HAP-1 (cell line): ENCODE data around the gene HABP2.

Experiments used
- DNase-seq, 2 experiments: peaks; one replicate each; pipeline ENCODE4 v3.0.0-alpha.2; 2016 to 2020; ENCODE audit warnings: low spot score in 2 of 2
- H3K27me3 ChIP-seq: fragments of 250-450 bp; sonication (Bioruptor Pico); 2 replicates; pipeline ENCODE4 v1.5.1; 2020; ENCODE audit warnings: low read depth, mild to moderate bottlenecking, moderate library complexity
- H3K36me3 ChIP-seq: fragments of 250-450 bp; sonication (Bioruptor Pico); replicated peaks from 2 replicates; pipeline ENCODE4 v1.5.1; 2020; ENCODE audit warnings: mild to moderate bottlenecking
- H3K4me1 ChIP-seq: fragments of 250-450 bp; sonication (Bioruptor Pico); 2 replicates; pipeline ENCODE4 v1.5.1; 2020; ENCODE audit warnings: mild to moderate bottlenecking
- H3K4me3 ChIP-seq: fragments of 250-450 bp; sonication (Bioruptor Pico); 2 replicates; pipeline ENCODE4 v1.5.1; 2020; ENCODE audit warnings: mild to moderate bottlenecking, moderate library complexity
- H3K9me3 ChIP-seq: fragments of 250-450 bp; sonication (Bioruptor Pico); 2 replicates; pipeline ENCODE4 v1.5.1; 2020; ENCODE audit warnings: mild to moderate bottlenecking, moderate library complexity
- in situ Hi-C: fragments of 300-500 bp; cut with MboI; formaldehyde crosslinking; loops from 3 replicates; pipeline ENCODE4 v1.14.3; 2020; ENCODE audit warnings: low sequenced_read_pairs, inconsistent platforms, mixed read lengths

The HABP2 gene

DNA sequence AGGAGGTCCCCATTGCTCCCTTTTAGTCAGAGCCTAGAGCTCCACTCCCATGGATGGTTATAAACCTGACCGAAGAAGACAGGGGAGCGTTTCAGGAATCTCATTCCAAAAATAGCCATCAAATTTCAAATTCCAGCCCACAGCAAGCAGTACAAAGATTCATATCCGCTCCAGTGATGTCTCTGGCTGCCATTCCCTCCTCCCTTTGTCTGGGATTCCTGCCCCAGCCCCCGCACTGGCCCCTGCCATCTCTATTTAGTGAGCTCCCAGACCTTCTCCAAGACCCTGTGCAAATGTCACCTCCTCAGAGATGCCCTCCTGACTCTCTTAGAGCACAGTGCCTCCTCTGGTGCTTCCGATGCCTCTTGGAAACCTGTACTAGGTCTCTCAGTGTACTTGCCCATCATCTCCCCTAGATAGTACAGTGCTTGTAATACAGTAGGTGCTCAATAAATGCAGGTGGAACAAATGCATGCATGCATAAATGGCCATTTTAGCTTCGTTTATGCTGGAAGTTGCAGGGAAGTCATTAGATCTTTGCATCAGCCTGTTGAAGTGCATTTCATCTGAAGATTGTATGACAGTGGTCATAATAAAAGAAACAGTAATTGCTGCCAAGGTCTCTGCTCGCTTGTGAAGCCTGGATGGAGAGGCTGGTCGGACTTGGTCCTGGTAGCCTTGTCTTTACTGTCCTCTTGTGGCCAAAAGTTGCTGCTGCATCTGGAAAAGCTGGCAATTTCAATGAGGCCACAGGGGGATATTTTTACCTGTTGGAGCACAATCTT lies 32.0 kb upstream of the HABP2 start:
- no peaks in the 10 kb centered on the region for H3K36me3 ChIP-seq
- H3K4me3 ChIP-seq = no peak overlapping the region
- DNase-seq = peak; percentile 52 to 72
- in situ Hi-C loops = no loop called here
- no peaks in the 10 kb centered on the region for H3K4me1 ChIP-seq
- H3K27me3 ChIP-seq = peaks cover 4% of the 10 kb centered on the region; the same call in 1 of the 2 replicates
- H3K9me3 ChIP-seq = no peaks in the 10 kb centered on the region

DNA sequence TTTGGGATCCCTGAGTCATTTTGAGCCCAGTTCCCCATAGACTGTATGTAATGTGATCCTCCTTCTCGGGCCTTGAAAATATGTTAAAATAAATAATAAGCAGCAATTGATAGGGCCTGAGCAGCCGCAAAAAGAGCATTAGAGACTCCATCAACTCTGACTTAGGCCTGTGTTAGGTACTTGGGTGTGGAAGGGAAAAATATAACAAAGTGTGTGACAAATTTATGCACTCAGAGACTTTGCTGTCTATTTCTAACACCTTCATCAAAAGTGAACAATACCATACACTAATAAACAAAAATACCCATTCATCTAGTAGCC lies 31.4 kb upstream of the HABP2 start:
- Histone ChIP-seq H3K4me3 (no peak overlapping the region), H3K9me3 (no peaks in the 10 kb centered on the region), H3K36me3 (no peaks in the 10 kb centered on the region), H3K27me3 (peaks cover 4% of the 10 kb centered on the region; the same call in 1 of the 2 replicates), H3K4me1 (no peaks in the 10 kb centered on the region)
- in situ Hi-C loops = no loop called here
- DNase-seq = no peak

DNA sequence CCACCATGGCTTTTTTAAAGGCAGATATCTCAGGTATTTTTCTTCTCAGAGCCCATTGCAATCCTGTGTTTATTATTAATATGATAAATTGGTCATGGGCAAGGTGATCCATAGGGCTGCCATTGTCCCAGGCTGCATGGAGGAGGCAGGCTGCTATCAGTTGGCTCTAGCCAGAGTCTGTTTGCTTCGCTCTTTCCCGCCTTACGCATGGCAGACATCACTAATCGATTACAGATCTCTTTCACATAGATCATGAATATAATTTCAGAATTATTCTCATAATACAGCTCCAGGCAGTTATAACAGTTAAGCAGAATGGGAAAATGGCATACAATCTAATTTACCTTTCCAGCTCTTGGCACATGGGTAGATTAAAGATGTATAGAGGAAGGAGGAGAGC lies 30.4 kb upstream of the HABP2 start:
- DNase-seq = no peak
- Histone ChIP-seq H3K4me1 (no peaks in the 10 kb centered on the region), H3K4me3 (no peak overlapping the region), H3K27me3 (peaks cover 4% of the 10 kb centered on the region; the same call in 1 of the 2 replicates), H3K9me3 (no peaks in the 10 kb centered on the region), H3K36me3 (no peaks in the 10 kb centered on the region)
- in situ Hi-C loops = no loop called here

DNA sequence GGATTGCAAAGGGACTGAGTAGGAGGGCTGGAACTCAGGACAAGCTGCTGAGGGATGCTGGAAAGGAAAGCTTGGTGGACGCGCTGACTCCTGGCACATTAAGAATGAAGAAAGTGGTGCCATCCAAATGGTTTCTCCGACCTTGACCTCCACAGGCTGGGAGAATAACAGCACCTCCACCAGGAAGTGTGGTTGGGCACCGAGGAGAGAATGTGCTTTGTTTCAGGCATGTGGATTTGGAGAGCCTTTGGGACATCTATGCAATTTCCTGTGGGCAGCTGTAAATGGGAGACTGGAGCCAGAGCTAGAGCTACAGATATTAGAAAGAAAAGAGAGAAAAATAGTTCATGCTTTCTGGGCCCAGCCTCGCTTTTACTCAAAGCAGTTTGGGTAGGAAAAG lies 29.8 kb upstream of the HABP2 start:
- no peaks in the 10 kb centered on the region for H3K4me1 ChIP-seq
- DNase-seq = no peak
- H3K4me3 ChIP-seq = no peak overlapping the region
- H3K27me3 ChIP-seq = peaks cover 4% of the 10 kb centered on the region; the same call in 1 of the 2 replicates
- H3K36me3 ChIP-seq = no peaks in the 10 kb centered on the region
- no peaks in the 10 kb centered on the region for H3K9me3 ChIP-seq
- in situ Hi-C loops = no loop called here

DNA sequence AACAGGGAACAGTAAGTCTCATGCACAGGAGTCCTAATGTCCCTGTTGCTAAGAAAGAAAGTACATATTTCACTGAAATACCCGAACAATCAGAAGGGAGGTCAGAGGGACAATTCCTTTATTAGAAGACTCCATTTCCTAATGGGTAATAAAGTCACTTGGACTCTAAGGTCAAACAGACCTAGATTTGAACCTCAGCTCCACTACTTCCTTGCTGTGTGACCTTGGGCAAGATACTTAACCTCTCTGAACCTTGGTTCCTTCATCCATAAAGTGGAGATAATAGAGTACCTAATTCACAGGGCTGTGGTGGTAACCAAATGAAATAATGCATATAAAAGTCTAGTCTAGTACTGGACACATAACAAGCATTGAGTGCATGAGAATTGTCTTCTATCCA lies 29.2 kb upstream of the HABP2 start:
- DNase-seq = no peak
- Histone ChIP-seq H3K36me3 (no peaks in the 10 kb centered on the region), H3K4me1 (no peaks in the 10 kb centered on the region), H3K27me3 (peaks cover 4% of the 10 kb centered on the region; the same call in 1 of the 2 replicates), H3K9me3 (no peaks in the 10 kb centered on the region), H3K4me3 (no peak overlapping the region)
- in situ Hi-C loops = no loop called here

DNA sequence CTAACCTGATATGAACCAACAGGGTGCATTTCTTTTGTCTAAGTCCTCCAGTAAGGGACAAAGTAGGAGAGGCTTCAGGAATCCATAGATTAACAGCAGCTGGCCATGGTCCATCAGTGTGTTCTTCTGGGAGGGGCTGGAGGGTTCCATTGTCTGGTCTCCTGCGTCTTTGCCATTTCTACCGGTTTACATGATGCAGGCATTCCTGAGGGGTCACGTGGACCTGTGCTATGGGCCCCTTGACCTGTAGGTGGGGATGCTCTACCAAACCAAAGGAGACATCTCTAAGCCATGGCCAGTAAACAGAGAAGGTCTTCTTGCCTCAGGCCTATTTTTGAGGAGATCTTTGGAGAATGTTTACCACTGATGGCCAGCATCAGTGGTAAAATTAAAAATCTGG lies 28.7 kb upstream of the HABP2 start:
- Histone ChIP-seq H3K9me3 (no peaks in the 10 kb centered on the region), H3K4me1 (no peaks in the 10 kb centered on the region), H3K36me3 (no peaks in the 10 kb centered on the region), H3K27me3 (peaks cover 4% of the 10 kb centered on the region; the same call in 1 of the 2 replicates), H3K4me3 (no peak overlapping the region)
- DNase-seq = peak in 1 of 2 experiments; percentile 20
- in situ Hi-C loops = no loop called here

DNA sequence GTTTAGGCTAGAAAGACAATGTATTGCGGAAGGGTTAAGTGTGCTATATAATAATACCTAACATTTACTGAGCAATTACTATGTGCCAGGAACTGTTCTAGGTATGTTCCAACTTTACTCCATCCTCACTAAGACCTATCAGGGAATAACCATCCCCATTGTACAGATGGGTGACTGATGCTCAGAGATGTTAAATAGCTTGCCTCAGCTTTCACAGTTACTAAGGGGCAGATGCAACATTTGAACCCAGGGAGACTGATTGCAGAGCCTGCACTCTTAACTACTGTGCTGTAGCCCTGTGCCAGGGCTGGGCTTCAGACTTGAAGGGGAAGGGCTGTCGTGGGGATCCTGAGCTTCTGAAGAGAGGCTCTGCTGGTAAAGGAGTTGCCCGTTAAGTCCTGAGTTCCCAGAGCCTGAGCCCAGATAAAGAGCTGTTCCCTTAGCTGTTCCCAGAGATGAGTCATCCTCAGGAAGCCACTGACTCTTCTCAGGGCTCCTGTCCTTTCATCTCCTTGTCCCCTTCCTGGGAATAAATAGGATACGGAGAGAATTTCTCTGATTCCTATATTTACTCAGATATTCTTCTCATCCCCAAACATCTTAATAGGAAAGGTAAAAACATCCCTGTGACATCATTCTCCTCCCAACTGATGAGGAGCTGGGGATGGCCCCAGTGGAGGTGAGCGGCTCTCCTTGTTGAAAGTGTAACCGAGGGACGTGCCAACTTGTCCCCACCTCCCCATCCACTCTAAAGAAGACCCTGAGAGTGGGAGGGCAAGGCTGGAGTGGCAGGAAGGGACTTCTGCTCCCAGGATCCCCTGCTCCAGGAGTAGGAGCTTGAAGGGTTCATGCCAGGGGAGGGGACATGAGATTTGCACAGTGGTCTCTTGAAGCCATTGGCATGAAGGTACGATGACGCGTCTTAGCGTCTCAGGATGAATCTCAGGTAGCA lies 28.0 kb upstream of the HABP2 start:
- no peak for DNase-seq
- no peak overlapping the region for H3K4me3 ChIP-seq
- in situ Hi-C loops = no loop called here
- peaks cover 4% of the 10 kb centered on the region; the same call in 1 of the 2 replicates for H3K27me3 ChIP-seq
- no peaks in the 10 kb centered on the region for H3K9me3 ChIP-seq
- no peaks in the 10 kb centered on the region for H3K4me1 ChIP-seq
- H3K36me3 ChIP-seq = no peaks in the 10 kb centered on the region

DNA sequence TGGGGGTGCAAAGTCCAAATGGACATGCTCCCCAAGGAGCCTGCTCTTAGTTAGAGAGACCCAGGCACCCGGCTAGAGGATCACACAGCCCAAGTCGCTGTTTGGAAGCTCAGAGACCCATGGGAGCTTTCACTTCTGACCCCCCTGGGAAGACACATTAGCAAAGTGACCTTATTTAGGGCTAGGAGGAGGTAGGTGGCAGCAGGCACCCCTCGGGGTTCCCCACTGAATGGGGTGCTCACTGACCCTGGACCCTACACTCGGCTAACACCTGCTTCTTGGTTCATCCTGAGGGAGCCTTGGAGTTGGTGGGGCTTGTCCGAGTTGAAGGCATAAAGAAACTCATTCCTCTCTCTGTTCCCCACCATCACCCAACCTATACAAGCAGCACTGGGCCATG lies 27.1 kb upstream of the HABP2 start:
- H3K4me3 ChIP-seq = no peak overlapping the region
- no peak for DNase-seq
- no peaks in the 10 kb centered on the region for H3K4me1 ChIP-seq
- H3K9me3 ChIP-seq = no peaks in the 10 kb centered on the region
- in situ Hi-C loops = no loop called here
- H3K36me3 ChIP-seq = no peaks in the 10 kb centered on the region
- H3K27me3 ChIP-seq = peaks cover 4% of the 10 kb centered on the region; the same call in 1 of the 2 replicates

DNA sequence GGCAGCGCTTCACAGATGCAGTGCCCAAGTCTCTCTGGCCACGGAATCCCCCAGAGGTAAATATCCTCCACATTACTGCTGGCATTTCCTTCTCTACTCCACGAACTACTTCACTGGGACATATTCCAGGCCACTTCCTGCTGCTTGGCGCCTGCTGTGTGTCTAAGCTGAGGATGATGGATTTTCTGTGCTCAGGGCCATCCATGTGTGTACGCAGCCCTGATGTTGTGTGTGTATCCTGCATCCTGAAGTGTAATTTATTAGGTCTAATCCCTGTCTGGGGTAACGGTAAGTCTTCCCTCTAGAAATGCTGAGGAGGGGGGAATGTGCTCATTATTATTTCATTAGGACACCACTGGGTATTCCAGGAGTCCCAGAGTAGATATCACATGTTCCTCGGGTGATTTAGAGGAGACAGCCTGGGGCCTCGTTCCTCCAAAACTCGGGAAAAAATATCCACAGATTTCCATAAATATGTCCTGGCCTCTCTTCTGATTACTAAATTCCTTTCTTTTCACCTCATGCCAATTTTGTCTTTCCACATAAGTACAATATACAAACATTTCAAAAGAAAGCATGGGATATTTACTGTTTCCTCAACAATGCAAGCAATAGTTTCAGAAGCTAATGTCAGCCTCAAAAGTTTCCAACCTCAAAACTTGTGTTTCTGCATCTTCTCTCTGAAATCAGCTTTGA lies 25.5 kb upstream of the HABP2 start:
- Histone ChIP-seq H3K27me3 (peaks cover 4% of the 10 kb centered on the region; the same call in 1 of the 2 replicates), H3K9me3 (no peaks in the 10 kb centered on the region), H3K36me3 (no peaks in the 10 kb centered on the region), H3K4me3 (no peak overlapping the region), H3K4me1 (no peaks in the 10 kb centered on the region)
- no peak for DNase-seq
- in situ Hi-C loops = no loop called here

DNA sequence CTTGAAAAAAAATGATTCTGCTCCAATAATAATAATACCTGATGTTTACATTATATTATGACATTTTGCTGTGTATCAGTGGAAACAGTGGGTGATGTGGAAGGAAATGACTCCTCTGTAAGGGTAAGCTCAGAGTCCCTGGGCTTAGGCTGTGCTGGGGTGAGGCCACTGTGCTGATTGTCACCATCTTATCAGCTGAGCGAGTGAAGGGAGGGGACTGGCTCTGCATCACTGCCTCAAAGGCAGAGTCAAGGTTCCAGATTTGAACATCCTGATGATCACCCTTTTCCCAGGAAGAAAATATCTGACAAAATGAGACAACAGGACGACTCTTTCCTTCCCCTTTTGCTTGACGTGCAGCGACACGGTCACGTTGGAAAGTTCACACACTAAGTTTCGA lies 24.0 kb upstream of the HABP2 start:
- H3K9me3 ChIP-seq = no peaks in the 10 kb centered on the region
- no peak for DNase-seq
- no peaks in the 10 kb centered on the region for H3K27me3 ChIP-seq
- no peaks in the 10 kb centered on the region for H3K4me1 ChIP-seq
- in situ Hi-C loops = no loop called here
- no peak overlapping the region for H3K4me3 ChIP-seq
- no peaks in the 10 kb centered on the region for H3K36me3 ChIP-seq

DNA sequence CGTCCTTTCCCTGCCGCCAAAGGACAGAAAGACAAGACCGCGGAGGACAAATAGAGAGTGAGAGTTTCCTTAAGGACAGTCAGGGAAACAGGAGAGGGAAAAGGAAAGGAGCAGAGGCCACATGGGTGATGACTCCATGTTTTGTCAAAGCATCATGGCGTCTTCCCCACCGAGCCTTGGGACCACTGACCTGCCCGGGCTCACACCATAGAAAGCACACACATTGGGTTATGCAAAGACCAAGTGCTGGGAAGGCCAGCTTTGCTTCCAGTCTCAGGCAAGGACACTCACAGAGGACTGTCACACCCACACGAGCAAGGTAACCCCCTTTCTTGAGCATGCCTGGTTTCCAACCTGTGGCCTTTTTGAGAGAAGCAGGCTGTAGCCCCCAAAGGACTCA lies 23.3 kb upstream of the HABP2 start:
- in situ Hi-C loops = no loop called here
- Histone ChIP-seq H3K27me3 (no peaks in the 10 kb centered on the region), H3K36me3 (no peaks in the 10 kb centered on the region), H3K9me3 (no peaks in the 10 kb centered on the region), H3K4me1 (no peaks in the 10 kb centered on the region), H3K4me3 (no peak overlapping the region)
- DNase-seq = no peak

DNA sequence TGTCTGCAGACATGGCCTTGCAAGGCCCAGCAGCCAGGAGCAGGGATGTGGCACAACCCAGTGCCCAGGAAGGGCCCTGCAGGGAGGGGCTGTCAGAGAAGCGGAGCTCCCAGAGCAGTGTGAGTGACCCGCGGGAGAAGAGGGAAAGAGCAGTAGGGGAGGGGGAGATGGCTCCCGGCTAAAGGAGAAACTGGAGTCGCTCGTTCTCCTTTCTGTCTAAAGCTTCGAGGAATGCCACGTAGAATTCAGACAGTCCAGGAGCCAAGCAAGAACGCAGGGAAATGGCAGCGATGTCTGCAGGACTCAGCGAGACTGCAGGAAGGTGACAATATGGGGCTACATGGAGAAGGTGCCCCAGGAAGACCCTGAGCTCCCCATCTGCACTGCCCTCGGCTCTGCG lies 22.4 kb upstream of the HABP2 start:
- peak in 1 of 2 experiments; percentile 38 for DNase-seq
- H3K4me3 ChIP-seq = no peak overlapping the region
- no peaks in the 10 kb centered on the region for H3K9me3 ChIP-seq
- H3K36me3 ChIP-seq = no peaks in the 10 kb centered on the region
- no peaks in the 10 kb centered on the region for H3K4me1 ChIP-seq
- no peaks in the 10 kb centered on the region for H3K27me3 ChIP-seq
- in situ Hi-C loops = no loop called here

DNA sequence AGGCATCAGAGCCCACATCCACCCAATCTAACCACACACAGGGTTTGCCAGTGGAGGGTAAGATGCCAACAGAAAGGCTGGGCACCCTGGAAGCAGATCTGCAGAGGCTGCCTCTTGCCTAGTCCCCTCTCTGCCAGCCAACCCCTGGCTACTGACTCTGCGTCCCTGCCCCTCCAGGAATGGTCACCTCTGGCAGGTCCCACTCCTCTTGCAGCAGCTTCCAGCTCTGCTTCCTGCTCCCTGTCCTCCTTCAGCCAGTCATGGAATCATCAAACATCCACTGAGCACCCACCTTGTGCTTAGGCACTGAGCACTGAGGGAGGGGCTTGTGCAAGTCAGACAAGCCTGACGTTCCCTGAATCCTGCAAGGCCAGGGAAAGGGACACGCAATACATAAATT lies 20.1 kb upstream of the HABP2 start:
- Histone ChIP-seq H3K4me1 (no peaks in the 10 kb centered on the region), H3K9me3 (no peaks in the 10 kb centered on the region), H3K36me3 (no peaks in the 10 kb centered on the region), H3K27me3 (no peaks in the 10 kb centered on the region), H3K4me3 (no peak overlapping the region)
- in situ Hi-C loops = no loop called here
- no peak for DNase-seq

DNA sequence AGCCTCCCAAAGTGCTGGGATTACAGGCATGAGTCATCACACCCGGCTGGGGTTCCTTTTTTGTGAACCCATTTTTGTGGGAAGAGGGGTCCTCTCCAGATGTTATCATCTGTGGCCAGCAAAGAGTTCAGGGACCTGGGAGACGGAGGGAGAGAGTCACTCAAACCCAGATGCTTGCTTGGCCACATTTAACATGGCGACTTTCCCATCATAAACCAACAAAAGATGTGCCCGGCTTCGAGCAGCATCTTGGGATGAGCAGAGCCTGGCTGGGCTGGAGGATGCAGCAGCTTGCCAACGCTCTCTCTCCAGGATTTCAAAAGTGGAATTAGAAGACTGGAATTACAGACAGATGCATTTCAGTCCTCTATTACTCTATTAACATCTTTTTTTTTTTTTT lies 19.1 kb upstream of the HABP2 start:
- no peak overlapping the region for H3K4me3 ChIP-seq
- DNase-seq = no peak
- H3K36me3 ChIP-seq = no peaks in the 10 kb centered on the region
- no peaks in the 10 kb centered on the region for H3K9me3 ChIP-seq
- H3K27me3 ChIP-seq = no peaks in the 10 kb centered on the region
- in situ Hi-C loops = no loop called here
- no peaks in the 10 kb centered on the region for H3K4me1 ChIP-seq
